Upper lobe of left lung (tissue), 6 donors: Measurements from ENCODE around the gene LTO1. TPM values are rescaled to one million over a fixed set of nuclear protein-coding genes. Genes with fewer than 3 reads are reported as not detected.

ENCODE experiments used
- ATAC-seq, 2 donors: fragments of 200-7000 bp; cut with Tn5 transposase; one replicate each; pipeline ENCODE4 v1.9.1; 2022; ENCODE audit warnings: mild to moderate bottlenecking in 2 of 2, moderate library complexity in 2 of 2; ENCODE audit not compliant: low FRiP score in 2 of 2
- DNase-seq, 2 donors: peaks; one replicate each; pipeline ENCODE4 v3.0.0-alpha.2; 2019 to 2020
- H3K27ac ChIP-seq, 4 donors: fragments of 200-600 bp; sonication (generic); one replicate each; pipeline ENCODE4 v1.5.1; 2016 to 2019
- H3K27me3 ChIP-seq, 4 donors: fragments of 200-600 bp; sonication (generic); one replicate each; pipeline ENCODE4 v1.5.1; 2017 to 2019
- H3K36me3 ChIP-seq, 4 donors: fragments of 200-600 bp; sonication (generic); one replicate each; pipeline ENCODE4 v1.5.1; 2016 to 2019
- H3K4me1 ChIP-seq, 4 donors: fragments of 200-600 bp; sonication (generic); one replicate each; pipeline ENCODE4 v1.5.1; 2018 to 2019
- H3K4me3 ChIP-seq, 4 donors: fragments of 200-600 bp; sonication (generic); one replicate each; pipeline ENCODE4 v1.5.1; 2017 to 2019; ENCODE audit warnings: mild to moderate bottlenecking in 2 of 4, moderate library complexity in 1 of 4
- H3K9me3 ChIP-seq, 4 donors: fragments of 200-600 bp; sonication (generic); one replicate each; pipeline ENCODE4 v1.5.1; 2018 to 2019
- EP300 ChIP-seq, 4 donors: sonication (generic); formaldehyde crosslinking; IDR thresholded peaks; one replicate each; pipeline ENCODE4 v1.5.1; 2017; ENCODE audit warnings: antibody characterized with exemption in 4 of 4, control low read depth in 2 of 4
- POLR2A ChIP-seq, 4 donors: fragments of 450-650 bp; IDR thresholded peaks; one replicate each; pipeline ENCODE4 v1.5.1; 2016 to 2017; ENCODE audit warnings: antibody characterized with exemption in 4 of 4, mild to moderate bottlenecking in 2 of 4
- POLR2AphosphoS5 ChIP-seq, 2 donors: sonication (generic); formaldehyde crosslinking; IDR thresholded peaks; one replicate each; pipeline ENCODE4 v1.5.1; 2017; ENCODE audit warnings: antibody characterized with exemption in 2 of 2
- WGBS, 2 donors: methylation state at CpG; one replicate each; pipeline ENCODE4 v1.1.5; 2017 to 2018; 5-methylcytosine and 5-hydroxymethylcytosine counted together
- total RNA-seq, 6 donors: library from RNA; depleted of rRNA in 4 of 6; stranded (reverse); fragments of >200 nt in 4 of 6; gene quantifications; one replicate each; pipeline versions ENCODE4 v1.1.0 to v1.2.1, GENCODE V29; 2016 to 2021
- TF ChIP-seq, protein P1 (sequence below), 6 experiments: fragments of 450-650 bp in 4 of 6; fragments of 200-600 bp in 2 of 6; sonication (generic) in 2 of 6; IDR thresholded peaks; one replicate each; pipeline ENCODE4 v1.5.1; 2016 to 2019; ENCODE audit warnings: antibody characterized with exemption in 6 of 6
- donor health status: DM: no; HTN: no; CAD: no; lungs with moderate emphysema.
- donor health status: DM: no; HTN: yes; CAD: no; lungs with severe emphysema.

LTO1 gene, protein sequence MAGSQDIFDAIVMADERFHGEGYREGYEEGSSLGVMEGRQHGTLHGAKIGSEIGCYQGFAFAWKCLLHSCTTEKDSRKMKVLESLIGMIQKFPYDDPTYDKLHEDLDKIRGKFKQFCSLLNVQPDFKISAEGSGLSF
- 10 to 100 TPM; 18.5 to 68.1 (median 28.3) TPM for total RNA-seq

DNA sequence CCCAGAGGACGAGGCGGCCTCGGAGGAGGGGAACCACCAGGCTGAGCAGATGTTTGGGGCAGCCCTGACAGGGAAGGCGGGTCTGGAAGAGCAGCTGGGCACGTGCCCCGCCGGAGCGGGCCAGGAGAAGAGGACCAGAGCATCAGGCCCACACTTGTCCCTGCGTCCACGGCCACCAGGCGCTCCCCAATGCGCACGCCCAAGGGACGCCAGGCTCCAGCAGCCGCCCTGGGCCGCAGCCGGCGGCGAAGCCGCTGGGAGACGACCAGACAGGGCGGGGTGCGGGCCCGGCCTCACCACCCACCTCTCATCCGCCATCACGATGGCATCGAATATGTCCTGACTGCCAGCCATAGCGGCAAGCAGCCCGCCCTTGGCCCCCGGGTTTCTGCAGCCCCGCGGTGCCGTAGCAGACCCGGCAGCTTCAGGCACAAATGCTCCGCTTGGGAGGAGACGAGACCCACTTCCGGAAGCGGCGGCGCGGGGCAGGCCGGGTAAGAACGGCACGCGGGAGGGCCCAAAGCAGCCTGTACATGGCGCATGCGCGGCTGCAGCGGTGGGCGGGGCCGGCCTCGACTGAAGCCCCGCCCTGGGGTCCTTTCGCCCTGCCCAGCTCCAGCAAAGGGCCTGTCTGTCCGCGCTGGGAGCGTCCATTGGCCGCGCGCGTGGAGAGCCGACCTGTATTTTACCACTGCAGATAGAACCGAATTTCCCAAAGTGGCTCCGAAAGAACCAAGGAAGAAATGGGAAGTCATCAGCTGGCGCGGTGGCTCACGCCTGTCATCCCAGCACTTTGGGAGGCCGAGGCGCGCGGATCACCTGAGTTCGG, at the start of gene LTO1:
Gene LTO1 (minus strand): TSS at position 468 of the 829 bp plus-strand sequence. CDS start 114 bp downstream, at position 354.
- ATAC-seq (peak; percentile 98 to 99), DNase-seq (peak; percentile 97 to 100)
- TF ChIP-seq EP300 (IDR thresholded peaks at IDR 0.05), result peak in 1 of 4 donors; percentile 75
- TF ChIP-seq POLR2AphosphoS5 (IDR thresholded peaks at IDR 0.05), result peak; percentile 95 to 97
- peak in 3 of 4 donors; percentile 39 to 87 (median 85) for TF ChIP-seq POLR2A (IDR thresholded peaks at IDR 0.05)
- TF ChIP-seq, protein P1, sequence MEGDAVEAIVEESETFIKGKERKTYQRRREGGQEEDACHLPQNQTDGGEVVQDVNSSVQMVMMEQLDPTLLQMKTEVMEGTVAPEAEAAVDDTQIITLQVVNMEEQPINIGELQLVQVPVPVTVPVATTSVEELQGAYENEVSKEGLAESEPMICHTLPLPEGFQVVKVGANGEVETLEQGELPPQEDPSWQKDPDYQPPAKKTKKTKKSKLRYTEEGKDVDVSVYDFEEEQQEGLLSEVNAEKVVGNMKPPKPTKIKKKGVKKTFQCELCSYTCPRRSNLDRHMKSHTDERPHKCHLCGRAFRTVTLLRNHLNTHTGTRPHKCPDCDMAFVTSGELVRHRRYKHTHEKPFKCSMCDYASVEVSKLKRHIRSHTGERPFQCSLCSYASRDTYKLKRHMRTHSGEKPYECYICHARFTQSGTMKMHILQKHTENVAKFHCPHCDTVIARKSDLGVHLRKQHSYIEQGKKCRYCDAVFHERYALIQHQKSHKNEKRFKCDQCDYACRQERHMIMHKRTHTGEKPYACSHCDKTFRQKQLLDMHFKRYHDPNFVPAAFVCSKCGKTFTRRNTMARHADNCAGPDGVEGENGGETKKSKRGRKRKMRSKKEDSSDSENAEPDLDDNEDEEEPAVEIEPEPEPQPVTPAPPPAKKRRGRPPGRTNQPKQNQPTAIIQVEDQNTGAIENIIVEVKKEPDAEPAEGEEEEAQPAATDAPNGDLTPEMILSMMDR (IDR thresholded peaks at IDR 0.05), result peak in 3 of 6 experiments; percentile 6 to 59 (median 51)
- no peaks in the 10 kb centered on the region for H3K27me3 ChIP-seq
- H3K4me1 ChIP-seq, result peaks cover 16 to 32% (median 24%) of the 10 kb centered on the region in 4 donors
- no peaks in the 10 kb centered on the region for H3K9me3 ChIP-seq
- peak within 1 kb of the TSS; percentile 89 to 100 (median 96) for H3K4me3 ChIP-seq
- H3K27ac ChIP-seq, result peak within 1 kb of the TSS; percentile 85 to 93 (median 88)
- peaks cover 0 to 24% (median 14%) of the 10 kb centered on the region in 4 donors for H3K36me3 ChIP-seq
- 0 to 11% methylated on average over 20 to 29 of the region's 72 CpGs for WGBS, 2 donors

DNA sequence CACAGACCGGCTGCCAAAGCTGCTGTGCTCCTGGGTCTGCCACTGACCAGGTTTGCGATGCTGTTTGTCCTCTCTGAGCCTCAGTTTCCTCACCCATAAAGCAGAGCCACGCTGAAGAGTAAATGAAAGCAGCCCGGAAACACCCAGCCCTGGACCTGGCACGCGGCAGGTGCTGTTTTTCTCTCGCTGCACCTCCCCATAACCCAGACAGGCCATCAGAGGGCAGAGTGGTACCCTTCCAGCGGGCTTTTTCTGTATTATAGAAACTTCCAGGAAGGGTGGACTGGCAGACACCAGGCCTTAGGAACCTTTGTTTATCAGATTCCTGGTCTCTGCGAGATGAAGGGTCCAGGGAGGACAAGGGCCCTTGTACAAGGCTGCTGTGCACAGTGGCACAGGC, 46.6 kb upstream of the LTO1 start:
- no peaks in the 10 kb centered on the region for H3K9me3 ChIP-seq
- TF ChIP-seq EP300 (IDR thresholded peaks at IDR 0.05), result no peak
- no peak for TF ChIP-seq POLR2AphosphoS5 (IDR thresholded peaks at IDR 0.05)
- TF ChIP-seq, protein P1 (IDR thresholded peaks at IDR 0.05), result no peak
- no peak for TF ChIP-seq POLR2A (IDR thresholded peaks at IDR 0.05)
- no peaks in the 10 kb centered on the region for H3K36me3 ChIP-seq
- H3K27me3 ChIP-seq, result peaks cover 0 to 15% (median 3%) of the 10 kb centered on the region in 4 donors
- ATAC-seq (no peak), DNase-seq (no peak)
- H3K4me1 ChIP-seq, result no peaks in the 10 kb centered on the region
- no peak overlapping the region for H3K4me3 ChIP-seq
- 39 to 45% methylated on average over 7 to 9 of the region's 9 CpGs for WGBS, 2 donors
- no peak overlapping the region for H3K27ac ChIP-seq

DNA sequence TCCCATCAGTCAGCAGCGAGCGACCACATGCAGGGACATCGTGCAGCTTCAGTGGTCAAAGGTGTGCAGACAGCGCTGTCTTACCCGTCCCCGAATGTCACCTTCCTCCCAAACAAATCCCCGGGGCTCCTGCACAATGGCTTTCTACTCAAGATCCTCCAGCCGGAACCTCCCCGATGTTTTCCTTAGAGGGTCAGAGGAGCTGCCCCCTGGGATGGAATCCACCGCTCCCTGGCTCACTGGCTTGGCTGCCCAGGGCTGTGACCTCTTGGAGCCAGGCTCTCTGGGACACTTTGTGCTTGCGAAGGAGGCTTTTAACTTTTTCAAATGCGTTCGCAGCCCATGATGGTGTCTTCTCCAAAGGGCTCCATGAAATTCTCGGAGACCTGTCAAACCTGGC, 46.0 kb upstream of the LTO1 start:
- Histone ChIP-seq H3K4me3 (no peak overlapping the region), H3K27ac (no peak overlapping the region), H3K4me1 (no peaks in the 10 kb centered on the region), H3K9me3 (no peaks in the 10 kb centered on the region), H3K36me3 (no peaks in the 10 kb centered on the region), H3K27me3 (peaks cover 0 to 15% (median 3%) of the 10 kb centered on the region in 4 donors)
- DNase-seq (no peak), ATAC-seq (no peak)
- WGBS, 2 donors, result 26 to 34% methylated on average over 14 of the region's 14 CpGs
- TF ChIP-seq POLR2AphosphoS5 (IDR thresholded peaks at IDR 0.05), result no peak
- TF ChIP-seq, protein P1 (IDR thresholded peaks at IDR 0.05), result no peak
- no peak for TF ChIP-seq POLR2A (IDR thresholded peaks at IDR 0.05)
- TF ChIP-seq EP300 (IDR thresholded peaks at IDR 0.05), result no peak

DNA sequence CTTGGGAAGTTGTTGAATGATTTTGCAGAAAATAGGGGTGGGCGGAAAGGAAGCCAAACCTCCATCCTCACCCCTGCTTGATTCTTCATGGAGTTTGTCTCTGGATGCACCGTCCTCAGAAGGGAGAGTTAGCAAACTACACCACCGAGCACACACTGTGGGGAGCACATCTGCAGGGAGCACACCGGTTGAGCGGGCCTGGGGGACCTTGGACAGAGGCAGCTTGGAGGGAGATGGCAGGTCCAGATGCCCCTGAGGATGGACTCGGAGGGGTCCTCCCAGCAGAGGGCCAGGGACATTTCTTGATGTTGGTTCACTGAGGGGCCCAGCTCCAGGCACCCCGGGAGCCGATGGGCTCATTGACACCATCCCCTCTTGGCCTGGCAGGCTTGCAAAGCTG, 43.8 kb upstream of the LTO1 start:
- ATAC-seq (no peak), DNase-seq (no peak)
- H3K9me3 ChIP-seq, result no peaks in the 10 kb centered on the region
- H3K27ac ChIP-seq, result no peak overlapping the region
- H3K36me3 ChIP-seq, result no peaks in the 10 kb centered on the region
- peaks cover 0 to 15% (median 3%) of the 10 kb centered on the region in 4 donors for H3K27me3 ChIP-seq
- no peaks in the 10 kb centered on the region for H3K4me1 ChIP-seq
- TF ChIP-seq POLR2AphosphoS5 (IDR thresholded peaks at IDR 0.05) (no peak), EP300 (IDR thresholded peaks at IDR 0.05) (no peak)
- TF ChIP-seq, protein P1 (IDR thresholded peaks at IDR 0.05), result no peak
- WGBS, 2 donors, result 72 to 73% methylated on average over 7 to 8 of the region's 8 CpGs
- no peak overlapping the region for H3K4me3 ChIP-seq
